GM18498 (cell line): ENCODE results near the gene CYGB.

Source experiments
- ATAC-seq: cut with Tn5 transposase; IDR thresholded peaks from one replicate; pipeline ENCODE4 v1.9.1; 2021; ENCODE audit warnings: mild to moderate bottlenecking, moderate library complexity; ENCODE audit not compliant: unreplicated experiment

The CYGB gene

GRCh38 chr17:76484228-76484725 lies 53.2 kb downstream of the CYGB start:
- no peak for ATAC-seq

- peak; percentile 61 for ATAC-seq
Measured at GRCh38 chr17:76481071-76481655, 56.3 kb downstream of the CYGB start.

- peak; percentile 15 for ATAC-seq
Measured at GRCh38 chr17:76480632-76481031, 56.9 kb downstream of the CYGB start.

GRCh38 chr17:76479515-76480060 lies 57.9 kb downstream of the CYGB start:
- ATAC-seq: no peak

- no peak for ATAC-seq
Measured at GRCh38 chr17:76478730-76479514, 58.6 kb downstream of the CYGB start.

GRCh38 chr17:76478097-76478496 lies 59.4 kb downstream of the CYGB start:
- ATAC-seq: no peak

- no peak for ATAC-seq
Measured at GRCh38 chr17:76477576-76477975, 59.9 kb downstream of the CYGB start.
